ENCODE measurements around the gene ACP6.
A peak's percentile ranks its signal among the peaks of the same experiment; 100 is the strongest.

Gene ACP6

DNA sequence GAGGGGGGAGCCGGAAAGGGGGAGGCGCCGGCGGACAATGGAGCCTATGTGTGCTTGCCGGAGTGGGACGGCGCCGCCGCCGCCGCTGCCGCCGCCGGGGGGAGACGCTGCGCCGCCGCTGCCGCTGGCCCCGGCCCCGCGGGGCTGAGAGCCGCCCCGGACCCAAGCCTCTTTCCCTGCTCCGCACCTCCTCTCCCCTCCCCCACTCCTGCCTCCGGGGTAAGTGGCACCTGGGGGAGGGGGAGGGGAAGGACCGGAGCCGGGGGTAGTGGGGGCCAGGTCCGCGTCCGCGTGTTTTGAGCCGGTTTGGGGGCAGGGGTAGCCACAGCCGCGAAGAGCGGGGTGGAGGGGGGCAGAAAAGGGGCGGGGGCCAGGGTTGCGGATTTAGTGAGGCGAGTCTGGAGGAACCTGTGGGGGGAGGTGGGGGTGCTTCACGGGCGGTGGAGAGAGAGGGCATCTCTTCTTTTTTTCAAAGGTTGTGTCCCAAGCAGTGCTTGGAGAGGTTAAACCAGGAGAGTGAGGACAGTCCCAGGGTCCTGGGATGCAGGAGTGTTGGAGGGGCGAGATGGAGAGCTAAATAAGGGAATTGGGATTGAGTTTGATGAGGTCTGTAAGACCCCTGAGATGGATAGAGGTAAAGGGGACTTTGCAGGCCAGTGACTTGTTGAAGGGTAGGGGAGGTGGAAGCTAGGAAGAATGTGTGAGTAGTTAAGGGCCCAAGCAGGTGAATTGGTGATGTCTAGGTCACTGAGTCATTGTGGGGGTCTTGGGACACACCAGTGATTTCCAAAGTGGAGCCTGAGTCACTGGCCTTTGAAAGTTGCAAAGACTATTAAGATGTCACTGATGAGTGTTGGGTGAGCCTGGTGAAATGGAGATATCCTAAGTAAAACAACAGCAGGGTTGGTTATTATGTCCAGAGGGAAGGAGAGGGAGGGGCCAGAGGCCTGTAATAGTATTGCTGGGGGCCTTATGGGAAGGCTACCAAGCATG, 69.9 kb downstream of the ACP6 start:
- Histone ChIP-seq H3K4me3 (ENCODE audit: low read depth, low read length) (peak overlapping the region; percentile 75), H3K27ac (ENCODE audit: low read depth, low read length) (no peak overlapping the region; the same call in 1 of the 2 replicates), H3K4me1 (ENCODE audit: control insufficient read depth, insufficient read depth, low read length) (peaks cover 36% of the 10 kb centered on the region), H3K36me3 (ENCODE audit: control insufficient read depth, insufficient read depth, low read length) (peaks cover 9% of the 10 kb centered on the region), H3K9ac (ENCODE audit: low read length) (peak overlapping the region; percentile 57), H3K27me3 (ENCODE audit: control insufficient read depth, insufficient read depth, low read length) (peaks cover 3% of the 10 kb centered on the region; the same call in 1 of the 2 replicates), H3K9me3 (ENCODE audit: control insufficient read depth, insufficient read depth, low read depth, low read length) (no peaks in the 10 kb centered on the region)

- Histone ChIP-seq H3K27ac (ENCODE audit: low read depth, low read length) (peak overlapping the region; percentile 32; the same call in 1 of the 2 replicates), H3K4me3 (ENCODE audit: low read depth, low read length) (peak overlapping the region; percentile 71), H3K36me3 (ENCODE audit: control insufficient read depth, insufficient read depth, low read length) (0 out of 2 replicates have a peak, but pooled peaks cover 2% of the 10 kb centered on the region), H3K4me1 (ENCODE audit: control insufficient read depth, insufficient read depth, low read length) (peaks cover 36% of the 10 kb centered on the region), H3K27me3 (ENCODE audit: control insufficient read depth, insufficient read depth, low read length) (peaks cover 3% of the 10 kb centered on the region; the same call in 1 of the 2 replicates), H3K9ac (ENCODE audit: low read length) (peak overlapping the region; percentile 84), H3K9me3 (ENCODE audit: control insufficient read depth, insufficient read depth, low read depth, low read length) (no peaks in the 10 kb centered on the region)
Measured at GRCh38 chr1:147599362-147600118, 70.8 kb downstream of the ACP6 start.

DNA sequence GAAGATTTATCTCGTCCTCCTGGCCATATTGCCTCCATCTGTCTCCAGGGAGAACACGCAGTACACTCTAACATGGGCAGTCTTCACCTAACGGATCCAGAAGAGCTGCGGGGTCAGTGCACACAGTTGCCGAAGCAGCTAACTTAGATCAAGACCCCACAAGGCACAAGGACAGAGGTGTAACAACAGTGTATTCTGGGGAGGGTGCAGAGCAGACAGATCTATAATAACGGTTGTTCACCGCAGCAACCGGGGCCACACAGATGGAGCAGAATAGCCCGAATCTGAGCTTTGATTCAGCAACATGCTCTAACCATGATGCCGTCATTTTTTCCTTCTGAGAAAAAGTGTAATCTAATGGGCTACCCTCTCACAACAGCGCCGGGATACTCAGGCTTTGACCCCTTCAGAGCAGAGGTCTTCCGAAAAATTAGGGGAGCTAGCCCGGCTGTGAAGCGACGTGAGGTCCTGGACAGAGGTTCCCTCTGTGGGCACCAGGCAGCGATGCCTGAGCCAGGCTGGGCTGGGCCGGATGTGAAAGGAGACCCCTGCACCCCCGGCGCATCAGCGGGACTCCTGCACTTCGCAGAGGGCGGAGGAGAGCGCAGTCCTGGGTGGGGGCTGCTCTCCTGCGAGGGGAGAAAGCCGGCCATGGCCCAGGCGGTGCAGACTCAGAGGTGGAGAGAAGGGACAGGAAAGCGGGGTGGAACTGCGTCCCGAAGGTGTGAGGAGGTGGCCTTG, 71.5 kb downstream of the ACP6 start:
- Histone ChIP-seq H3K27ac (ENCODE audit: low read depth, low read length) (peak overlapping the region; percentile 32; the same call in 1 of the 2 replicates), H3K27me3 (ENCODE audit: control insufficient read depth, insufficient read depth, low read length) (peaks cover 3% of the 10 kb centered on the region; the same call in 1 of the 2 replicates), H3K9ac (ENCODE audit: low read length) (peak overlapping the region; percentile 84), H3K4me3 (ENCODE audit: low read depth, low read length) (peak overlapping the region; percentile 71), H3K4me1 (ENCODE audit: control insufficient read depth, insufficient read depth, low read length) (peaks cover 36% of the 10 kb centered on the region), H3K9me3 (ENCODE audit: control insufficient read depth, insufficient read depth, low read depth, low read length) (no peaks in the 10 kb centered on the region), H3K36me3 (ENCODE audit: control insufficient read depth, insufficient read depth, low read length) (no peaks in the 10 kb centered on the region)

DNA sequence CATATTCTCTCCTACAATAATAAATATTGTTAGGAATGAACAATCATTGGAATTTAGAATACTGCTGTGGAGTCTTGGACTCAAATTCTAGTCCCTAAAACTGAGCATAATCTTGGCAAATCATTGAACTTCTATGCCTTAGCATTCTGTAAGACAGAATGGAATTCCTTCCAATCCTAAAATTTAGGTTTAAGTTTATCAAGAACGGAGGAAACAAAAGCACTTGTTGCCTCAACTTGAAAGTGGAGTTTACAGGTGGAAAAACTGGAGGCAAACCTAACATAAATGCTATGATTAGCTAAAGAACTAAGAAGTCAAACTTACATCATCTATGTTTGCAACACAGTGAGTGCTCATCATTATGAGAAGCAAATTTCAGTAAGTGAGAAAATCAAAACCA, 73.3 kb downstream of the ACP6 start:
- no peak overlapping the region for H3K4me3 ChIP-seq (ENCODE audit: low read depth, low read length)
- no peak overlapping the region for H3K27ac ChIP-seq (ENCODE audit: low read depth, low read length)
- no peaks in the 10 kb centered on the region for H3K36me3 ChIP-seq (ENCODE audit: control insufficient read depth, insufficient read depth, low read length)
- H3K9me3 ChIP-seq (ENCODE audit: control insufficient read depth, insufficient read depth, low read depth, low read length) = no peaks in the 10 kb centered on the region
- H3K4me1 ChIP-seq (ENCODE audit: control insufficient read depth, insufficient read depth, low read length) = peaks cover 36% of the 10 kb centered on the region
- peaks cover 4% of the 10 kb centered on the region; the same call in 1 of the 2 replicates for H3K27me3 ChIP-seq (ENCODE audit: control insufficient read depth, insufficient read depth, low read length)
- H3K9ac ChIP-seq (ENCODE audit: low read length) = no peak overlapping the region
